ENCODE measurements around the gene PRDM16.

PRDM16 gene

GRCh38 chr1:3473381-3473844, 404.4 kb downstream of the PRDM16 start:
- no peak for DNase-seq

GRCh38 chr1:3474016-3474415, 405.0 kb downstream of the PRDM16 start:
- DNase-seq: no peak

- no peak for DNase-seq
Measured at GRCh38 chr1:3474421-3474820, 405.4 kb downstream of the PRDM16 start.

- no peak for DNase-seq
Measured at GRCh38 chr1:3475839-3476573, 407.0 kb downstream of the PRDM16 start.

GRCh38 chr1:3476666-3477065, 407.7 kb downstream of the PRDM16 start:
- no peak for DNase-seq

- DNase-seq: no peak
Measured at GRCh38 chr1:3477241-3477995, 408.4 kb downstream of the PRDM16 start.

- DNase-seq: no peak
Measured at GRCh38 chr1:3478187-3478586, 409.2 kb downstream of the PRDM16 start.

GRCh38 chr1:3479511-3480368, 410.7 kb downstream of the PRDM16 start:
- DNase-seq: no peak

GRCh38 chr1:3480369-3480719, 411.3 kb downstream of the PRDM16 start:
- no peak for DNase-seq

- no peak for DNase-seq
Measured at GRCh38 chr1:3481046-3481445, 412.0 kb downstream of the PRDM16 start.

GRCh38 chr1:3481836-3482375, 412.9 kb downstream of the PRDM16 start:
- DNase-seq: no peak

- no peak for DNase-seq
Measured at GRCh38 chr1:3482378-3482849, 413.4 kb downstream of the PRDM16 start.

GRCh38 chr1:3483380-3483779, 414.4 kb downstream of the PRDM16 start:
- no peak for DNase-seq

- peak; percentile 47 for DNase-seq
Measured at GRCh38 chr1:3483801-3484444, 414.9 kb downstream of the PRDM16 start.

GRCh38 chr1:3485016-3485415, 416.0 kb downstream of the PRDM16 start:
- DNase-seq: no peak

Measured in CD4-positive, alpha-beta T cell treated with Interleukin-6 for 4 hours (primary cell).